HG03135 (cell line): ENCODE results near the gene XPOT.
"Not testable (repeated sequence)": the region's sequence is repeated elsewhere in the genome, so short reads cannot be mapped to it uniquely, and the experiment has no call there.

Experiments used
- ATAC-seq: cut with Tn5 transposase; IDR thresholded peaks from one replicate; pipeline ENCODE4 v1.9.1; 2021; ENCODE audit warnings: mild to moderate bottlenecking, moderate library complexity; ENCODE audit not compliant: unreplicated experiment

Gene XPOT, protein sequence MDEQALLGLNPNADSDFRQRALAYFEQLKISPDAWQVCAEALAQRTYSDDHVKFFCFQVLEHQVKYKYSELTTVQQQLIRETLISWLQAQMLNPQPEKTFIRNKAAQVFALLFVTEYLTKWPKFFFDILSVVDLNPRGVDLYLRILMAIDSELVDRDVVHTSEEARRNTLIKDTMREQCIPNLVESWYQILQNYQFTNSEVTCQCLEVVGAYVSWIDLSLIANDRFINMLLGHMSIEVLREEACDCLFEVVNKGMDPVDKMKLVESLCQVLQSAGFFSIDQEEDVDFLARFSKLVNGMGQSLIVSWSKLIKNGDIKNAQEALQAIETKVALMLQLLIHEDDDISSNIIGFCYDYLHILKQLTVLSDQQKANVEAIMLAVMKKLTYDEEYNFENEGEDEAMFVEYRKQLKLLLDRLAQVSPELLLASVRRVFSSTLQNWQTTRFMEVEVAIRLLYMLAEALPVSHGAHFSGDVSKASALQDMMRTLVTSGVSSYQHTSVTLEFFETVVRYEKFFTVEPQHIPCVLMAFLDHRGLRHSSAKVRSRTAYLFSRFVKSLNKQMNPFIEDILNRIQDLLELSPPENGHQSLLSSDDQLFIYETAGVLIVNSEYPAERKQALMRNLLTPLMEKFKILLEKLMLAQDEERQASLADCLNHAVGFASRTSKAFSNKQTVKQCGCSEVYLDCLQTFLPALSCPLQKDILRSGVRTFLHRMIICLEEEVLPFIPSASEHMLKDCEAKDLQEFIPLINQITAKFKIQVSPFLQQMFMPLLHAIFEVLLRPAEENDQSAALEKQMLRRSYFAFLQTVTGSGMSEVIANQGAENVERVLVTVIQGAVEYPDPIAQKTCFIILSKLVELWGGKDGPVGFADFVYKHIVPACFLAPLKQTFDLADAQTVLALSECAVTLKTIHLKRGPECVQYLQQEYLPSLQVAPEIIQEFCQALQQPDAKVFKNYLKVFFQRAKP

GRCh38 chr12:64403707-64404469 lies at the start of gene XPOT:
Gene XPOT, plus strand, starts transcription at chr12:64404392. Its CDS starts 5,644 bp downstream, at chr12:64410036.
- peak; percentile 94 for ATAC-seq

DNA sequence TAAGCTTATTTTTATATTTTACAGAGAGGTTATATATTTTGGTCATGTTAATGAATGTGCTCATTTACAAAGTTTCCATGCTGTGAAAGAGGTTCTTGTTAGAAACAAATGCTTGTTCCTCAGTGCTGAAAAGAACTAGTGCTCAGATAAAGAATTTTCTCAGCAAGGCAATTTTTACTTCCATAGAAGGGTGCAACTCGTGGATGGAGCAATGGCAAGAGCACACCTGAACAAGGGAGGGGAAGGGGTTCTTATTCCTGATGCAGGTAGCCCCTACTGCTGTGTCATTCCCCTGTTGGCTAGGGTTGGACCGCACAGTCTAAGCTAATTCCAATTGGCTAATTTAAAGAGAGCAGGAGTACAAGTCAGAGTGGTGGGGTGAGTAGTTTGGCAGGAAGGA lies 48.0 kb upstream of the XPOT start:
- ATAC-seq = not testable (repeated sequence)

DNA sequence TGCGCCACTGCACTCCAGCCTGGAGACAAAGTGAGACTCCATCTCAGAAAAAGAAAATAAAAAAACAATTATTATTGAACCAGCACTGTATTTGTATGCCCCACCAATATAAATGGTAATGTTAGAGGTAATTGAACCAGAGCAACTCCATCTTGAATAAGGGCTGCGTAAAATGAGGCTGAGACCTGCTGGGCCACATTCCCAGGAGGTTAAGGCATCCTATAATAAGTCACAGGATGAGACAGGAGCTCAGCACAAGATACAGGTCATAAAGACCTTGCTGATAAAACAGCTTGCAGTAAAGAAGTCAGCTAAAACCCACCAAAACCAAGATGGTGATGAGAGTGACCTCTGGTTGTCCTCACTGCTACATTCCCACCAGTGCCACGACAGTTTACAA lies 43.0 kb upstream of the XPOT start:
- not testable (repeated sequence) for ATAC-seq

GRCh38 chr12:64362721-64363305 lies 41.4 kb upstream of the XPOT start:
- ATAC-seq = no peak

- no peak for ATAC-seq
Observed at GRCh38 chr12:64383675-64384074, 20.5 kb upstream of the XPOT start.

GRCh38 chr12:64385019-64385418 lies 19.2 kb upstream of the XPOT start:
- ATAC-seq = no peak

DNA sequence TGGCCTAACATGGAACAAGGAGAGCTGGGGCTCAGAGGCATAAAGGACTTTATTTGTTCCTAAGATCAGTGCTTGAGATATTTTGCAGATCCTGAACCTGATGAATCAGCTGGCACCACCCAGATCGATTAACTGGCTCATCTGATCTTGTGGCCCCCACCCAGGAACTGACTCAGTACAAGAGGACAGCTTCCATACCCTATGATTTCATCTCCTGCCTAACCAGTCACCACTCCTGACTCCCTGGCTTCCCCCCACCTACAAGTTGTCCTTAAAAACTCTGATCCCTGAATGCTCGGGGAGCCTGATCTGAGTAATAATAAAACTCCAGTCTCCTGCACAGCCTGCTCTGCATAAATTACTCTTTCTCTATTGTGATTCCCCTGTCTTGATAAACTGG lies 18.7 kb upstream of the XPOT start:
- ATAC-seq = no peak

DNA sequence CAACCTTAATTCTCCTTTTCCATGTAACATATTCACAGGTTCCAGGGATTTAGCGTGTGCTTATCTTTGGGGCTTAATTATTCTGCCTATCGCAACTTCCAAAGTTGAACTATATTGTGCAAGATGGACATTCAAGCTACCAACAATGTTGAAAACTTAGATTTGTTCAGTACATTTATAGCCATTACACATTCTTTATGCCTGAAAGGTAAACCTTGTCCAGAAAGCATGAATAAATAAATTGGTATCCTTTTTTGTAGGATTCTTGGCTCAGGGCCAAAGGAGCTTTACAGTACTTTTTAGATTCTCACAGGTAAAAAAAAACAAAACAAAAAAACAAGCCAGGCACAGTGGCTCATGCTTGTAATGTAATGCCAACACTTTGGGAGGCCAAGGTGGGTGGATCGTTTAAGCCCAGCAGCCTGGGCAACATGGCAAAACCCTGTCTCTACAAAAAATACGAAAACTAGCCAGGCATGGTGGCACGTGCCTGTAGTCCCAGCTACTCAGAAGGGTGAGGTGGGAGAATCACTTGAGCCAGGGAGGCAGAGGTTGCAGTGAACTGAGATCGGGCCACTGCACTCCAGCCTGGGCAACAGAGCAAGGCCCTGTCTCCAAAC lies 16.9 kb upstream of the XPOT start:
- ATAC-seq = no peak

DNA sequence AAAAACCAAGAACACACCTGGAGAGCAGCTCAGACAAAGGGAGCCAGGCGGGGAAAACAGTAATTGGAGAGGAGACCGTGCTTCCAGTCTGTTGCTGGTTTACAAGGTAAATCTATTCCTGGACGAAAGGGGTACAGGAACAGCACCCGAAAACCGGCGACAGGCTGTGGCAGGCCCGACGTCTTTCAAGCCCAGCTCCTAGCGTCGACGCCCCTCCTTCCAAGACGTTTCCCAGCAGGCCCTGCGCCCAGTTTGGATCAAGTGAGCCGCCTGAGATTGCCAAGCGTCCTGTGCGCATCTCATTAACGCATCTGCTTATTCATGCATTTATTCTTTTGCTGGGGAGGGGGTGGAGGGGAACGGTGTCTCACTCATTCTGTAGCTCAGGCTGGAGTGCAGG lies 15.0 kb upstream of the XPOT start:
- no peak for ATAC-seq

- no peak for ATAC-seq
Observed at GRCh38 chr12:64390275-64390851, 13.8 kb upstream of the XPOT start, which contains the start of gene C12orf56. Gene C12orf56, minus strand, starts transcription at chr12:64390758. Its CDS starts 193 bp downstream, at chr12:64390565.

DNA sequence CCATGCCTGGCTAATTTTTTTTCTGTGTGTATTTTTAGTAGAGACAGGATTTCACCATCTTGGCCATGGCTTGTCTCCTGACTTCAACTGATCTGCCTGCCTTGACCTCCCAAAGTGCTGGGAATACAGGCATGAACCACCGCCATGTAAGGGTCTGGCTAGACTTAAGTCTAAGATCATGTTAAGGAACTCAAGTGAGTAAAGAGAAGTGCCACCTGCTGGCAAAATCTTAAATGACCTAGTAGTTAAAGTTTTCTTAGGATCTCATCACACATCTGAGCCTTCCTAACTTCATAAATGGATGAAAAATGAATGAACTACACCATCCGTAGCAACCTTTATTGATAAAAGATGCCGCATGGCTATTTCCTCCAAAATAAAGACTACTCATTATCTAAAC lies 12.0 kb upstream of the XPOT start:
- ATAC-seq = no peak

DNA sequence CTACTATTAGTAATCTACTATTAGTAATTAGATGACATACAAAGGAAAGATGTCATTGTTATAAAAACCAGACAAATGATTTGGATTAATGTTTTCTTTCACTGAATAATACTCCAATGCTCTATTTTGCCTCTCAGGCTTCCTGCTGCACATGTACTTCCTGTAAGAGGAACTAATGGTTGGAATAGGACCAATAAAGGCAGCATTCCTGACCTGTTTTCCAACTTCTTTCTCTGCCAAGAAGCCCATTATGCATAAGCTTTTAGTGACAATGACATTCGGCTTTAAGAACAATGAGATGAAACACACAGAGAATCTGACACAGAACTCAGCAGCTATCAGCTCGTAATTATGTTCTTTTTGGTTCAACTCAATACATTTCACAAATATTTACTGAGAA lies 8.5 kb upstream of the XPOT start:
- no peak for ATAC-seq

- no peak for ATAC-seq
Observed at GRCh38 chr12:64400041-64400440, 4.2 kb upstream of the XPOT start.

DNA sequence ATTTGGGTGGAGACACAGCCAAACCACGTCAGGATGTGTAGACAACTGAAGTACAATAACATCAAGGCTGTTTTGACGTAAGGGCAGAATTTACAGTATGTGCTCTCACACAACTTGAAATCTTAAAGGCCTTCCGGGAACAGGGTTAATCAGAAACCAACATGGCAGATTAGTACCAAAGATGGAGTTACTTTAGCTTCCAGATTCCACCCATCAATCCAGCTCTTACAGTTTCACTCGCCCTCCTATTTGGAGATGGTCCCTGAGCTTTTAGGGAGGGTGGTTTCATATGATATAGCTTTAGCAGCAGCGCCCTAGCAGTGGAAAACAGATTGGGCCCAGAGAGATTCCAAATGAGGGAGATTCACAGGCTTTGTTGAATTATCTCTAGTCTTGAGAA lies 2.0 kb upstream of the XPOT start:
- no peak for ATAC-seq

DNA sequence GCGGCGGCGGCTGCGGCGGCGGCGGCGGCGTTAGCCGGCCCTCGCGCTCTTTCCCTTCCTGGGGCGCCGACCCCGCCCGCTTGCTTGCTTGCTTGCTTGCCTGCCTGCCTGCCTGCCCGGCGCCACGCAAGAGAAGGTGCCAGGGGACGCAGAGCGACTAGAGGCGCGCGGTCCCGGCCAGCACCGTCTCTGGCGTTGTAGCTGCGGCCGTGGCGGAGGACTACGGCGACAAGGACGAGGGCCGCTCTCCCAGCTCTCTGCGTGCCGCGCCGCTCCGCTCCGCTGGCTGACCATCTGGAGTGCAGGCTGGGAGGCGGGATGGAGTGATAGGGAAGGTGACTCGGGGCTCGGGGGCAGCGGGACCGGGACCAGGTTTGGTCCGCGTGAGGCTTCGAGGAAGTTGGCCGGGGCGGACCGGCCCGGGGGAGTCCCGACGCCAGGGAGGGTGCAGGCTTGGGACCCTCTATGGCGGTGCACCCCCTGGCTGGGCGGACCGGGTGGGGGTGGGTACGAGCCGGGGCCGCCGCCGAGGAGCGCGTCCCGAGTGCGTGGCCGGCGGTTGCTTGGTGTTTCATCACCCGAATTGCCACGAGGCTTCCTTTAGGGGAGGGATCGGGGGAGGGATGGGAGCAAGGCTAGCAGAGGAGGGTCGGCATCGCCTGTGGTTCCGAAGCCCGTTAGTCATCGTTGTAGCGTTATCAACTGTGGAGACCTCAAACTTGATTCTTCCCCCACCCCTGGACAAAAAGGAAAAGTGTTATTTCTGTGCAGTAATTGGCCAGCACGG lies 471 bp downstream of the XPOT start:
- ATAC-seq = peak; percentile 52

GRCh38 chr12:64407342-64408223 lies 3.4 kb downstream of the XPOT start:
- ATAC-seq = no peak

GRCh38 chr12:64411427-64411826 lies 7.2 kb downstream of the XPOT start:
- no peak for ATAC-seq

GRCh38 chr12:64412459-64412858 lies 8.3 kb downstream of the XPOT start:
- no peak for ATAC-seq
